HG03045 (cell line): Measurements from ENCODE around the gene ST6GALNAC1.

ENCODE experiments used
- ATAC-seq: cut with Tn5 transposase; IDR thresholded peaks from one replicate; pipeline ENCODE4 v1.9.1; 2021; ENCODE audit warnings: mild to moderate bottlenecking, moderate library complexity; ENCODE audit not compliant: unreplicated experiment

Gene ST6GALNAC1

GRCh38 chr17:76676629-76677028 lies 33.1 kb upstream of the ST6GALNAC1 start:
- ATAC-seq: no peak

DNA sequence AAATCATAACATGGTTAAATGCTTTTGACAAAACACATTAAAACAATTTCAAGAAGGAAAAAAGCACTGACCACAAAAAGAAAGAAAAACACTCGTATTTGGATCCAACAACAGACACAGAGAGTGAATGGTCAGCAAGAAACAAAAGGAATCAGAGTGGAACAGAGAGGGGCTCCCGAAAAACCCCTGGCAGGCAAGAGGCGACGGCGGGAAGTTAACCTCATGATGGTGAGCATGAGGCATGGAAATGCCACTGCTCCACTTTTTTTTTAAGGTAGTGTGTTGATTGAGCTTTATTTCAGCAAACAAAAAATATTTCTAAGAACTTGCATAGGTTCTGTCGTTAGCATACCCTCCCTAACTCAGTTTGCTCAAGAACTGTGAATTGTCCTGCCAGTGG lies 32.1 kb upstream of the ST6GALNAC1 start:
- ATAC-seq: no peak

DNA sequence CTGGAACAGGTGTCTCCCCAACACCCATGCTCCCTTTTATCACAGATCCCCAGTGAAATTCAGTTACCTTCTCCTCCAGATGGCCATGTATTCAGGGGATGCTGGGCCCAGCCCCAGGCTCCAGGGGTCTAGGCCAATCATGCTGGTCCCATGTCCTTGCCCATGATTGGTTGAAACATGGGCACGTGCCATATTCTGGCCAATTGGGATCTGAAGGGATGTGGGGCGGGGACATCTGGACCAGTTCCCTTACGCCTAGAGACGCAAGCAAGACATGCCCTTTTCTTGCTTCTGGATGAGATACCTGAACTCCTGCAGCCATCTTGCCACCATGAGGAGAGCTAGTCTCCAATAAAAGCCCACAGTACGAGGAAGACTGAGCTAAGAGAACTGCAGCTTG lies 31.0 kb upstream of the ST6GALNAC1 start:
- no peak for ATAC-seq

- no peak for ATAC-seq
These were observed 30.2 kb upstream of the ST6GALNAC1 start for GRCh38 chr17:76673729-76674128.

GRCh38 chr17:76672892-76673291 lies 29.3 kb upstream of the ST6GALNAC1 start:
- ATAC-seq: no peak

DNA sequence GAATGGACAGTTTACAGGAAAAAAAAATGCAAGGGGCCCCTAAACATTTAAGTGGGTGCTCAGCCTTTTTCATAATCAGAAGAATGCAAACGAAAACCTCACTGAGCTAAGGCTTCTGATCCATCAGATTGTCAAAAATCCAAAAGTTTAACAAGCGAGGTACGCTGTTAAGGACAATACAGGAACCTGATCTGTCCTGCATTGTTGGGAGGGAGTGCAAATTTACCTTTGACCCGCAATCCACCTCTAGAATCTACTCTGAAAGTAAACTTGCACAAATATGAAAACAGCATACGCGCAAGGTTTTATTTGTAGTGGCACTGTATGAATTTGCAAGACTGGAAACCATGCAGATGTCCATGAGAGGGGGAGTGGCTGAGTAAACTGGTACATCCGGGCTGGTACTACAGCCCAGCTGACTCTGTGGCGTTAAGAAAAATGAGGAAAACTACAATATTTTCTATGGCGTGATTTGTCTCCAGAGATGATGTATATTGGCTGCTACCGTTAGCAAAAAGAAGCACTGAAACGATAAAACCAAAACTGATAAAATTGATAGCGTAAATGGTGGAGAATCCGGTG lies 28.8 kb upstream of the ST6GALNAC1 start:
- ATAC-seq: no peak

DNA sequence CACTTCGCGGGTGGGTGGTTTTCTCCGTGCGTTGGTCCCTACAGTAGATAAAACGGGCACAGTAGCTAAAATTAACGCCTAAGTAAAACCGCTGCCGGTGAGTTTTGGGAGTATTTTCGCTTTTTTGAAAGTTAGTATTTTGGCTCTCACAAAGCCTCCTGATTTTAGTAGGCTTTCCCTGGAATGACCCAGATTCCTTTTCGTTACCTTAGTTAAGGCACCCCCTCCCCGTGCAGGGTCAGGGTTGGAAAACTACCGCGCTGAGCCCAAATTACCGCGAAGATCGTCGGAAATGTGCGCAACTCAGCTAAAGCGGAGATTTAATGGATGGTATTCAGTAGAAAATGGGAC lies 28.3 kb upstream of the ST6GALNAC1 start:
- ATAC-seq: no peak

DNA sequence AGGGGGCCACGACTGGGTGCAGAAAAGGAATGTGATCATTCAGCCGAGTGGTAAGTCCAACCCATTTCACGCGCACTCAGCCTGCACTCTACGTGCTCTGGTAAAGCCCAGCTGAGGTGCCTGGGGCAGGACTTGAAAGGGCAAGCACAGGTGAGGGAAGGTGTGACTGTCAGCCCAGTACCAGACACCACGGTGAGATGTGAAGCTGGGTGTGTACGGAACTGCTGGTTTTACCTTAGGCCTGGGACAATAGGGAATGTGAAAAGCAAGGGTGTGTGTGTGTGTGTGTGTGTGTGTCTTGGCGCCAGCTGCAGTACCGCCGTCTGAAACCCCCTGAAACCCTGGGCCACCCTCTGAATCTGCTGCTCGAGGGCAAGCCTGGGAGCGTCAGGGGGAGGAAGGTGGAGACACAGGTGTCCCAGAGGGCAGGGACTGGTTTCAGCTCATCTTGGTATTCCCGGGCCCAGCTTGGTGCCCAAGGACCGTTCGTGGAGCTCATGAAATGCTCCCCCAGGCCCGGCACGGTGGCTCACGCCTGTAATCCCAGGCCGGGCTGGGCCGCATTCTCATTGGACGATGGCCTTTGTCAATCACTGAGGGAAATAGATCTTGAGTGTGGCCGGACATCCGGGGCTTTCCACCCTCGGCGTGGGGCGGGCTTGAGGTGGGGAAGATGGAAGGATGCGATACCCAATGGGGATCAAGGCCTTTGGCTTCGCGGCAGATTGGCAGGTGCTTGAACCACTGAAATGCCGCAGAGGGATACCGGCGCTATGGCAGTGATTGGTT lies 27.8 kb upstream of the ST6GALNAC1 start:
- peak; percentile 97 for ATAC-seq

DNA sequence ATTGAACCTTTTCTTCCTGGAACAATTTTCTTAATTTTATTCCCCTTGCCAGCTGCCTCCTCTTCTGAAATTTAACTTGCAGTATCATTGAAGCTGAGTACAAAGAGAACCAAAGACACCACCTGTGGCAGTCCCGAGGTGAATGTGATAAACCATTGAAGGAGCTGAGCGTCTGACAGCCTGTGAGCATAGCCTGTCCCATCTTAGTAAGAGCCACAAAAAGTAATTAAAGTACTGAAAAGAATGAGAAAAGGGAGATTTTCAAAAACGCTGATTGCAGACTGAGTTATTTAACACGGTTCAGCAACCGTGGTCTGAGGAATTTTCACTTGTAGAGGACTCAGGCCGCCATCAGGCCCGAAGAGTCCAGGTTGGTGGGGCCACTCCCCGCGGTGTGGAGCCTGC lies 27.2 kb upstream of the ST6GALNAC1 start:
- ATAC-seq: no peak

DNA sequence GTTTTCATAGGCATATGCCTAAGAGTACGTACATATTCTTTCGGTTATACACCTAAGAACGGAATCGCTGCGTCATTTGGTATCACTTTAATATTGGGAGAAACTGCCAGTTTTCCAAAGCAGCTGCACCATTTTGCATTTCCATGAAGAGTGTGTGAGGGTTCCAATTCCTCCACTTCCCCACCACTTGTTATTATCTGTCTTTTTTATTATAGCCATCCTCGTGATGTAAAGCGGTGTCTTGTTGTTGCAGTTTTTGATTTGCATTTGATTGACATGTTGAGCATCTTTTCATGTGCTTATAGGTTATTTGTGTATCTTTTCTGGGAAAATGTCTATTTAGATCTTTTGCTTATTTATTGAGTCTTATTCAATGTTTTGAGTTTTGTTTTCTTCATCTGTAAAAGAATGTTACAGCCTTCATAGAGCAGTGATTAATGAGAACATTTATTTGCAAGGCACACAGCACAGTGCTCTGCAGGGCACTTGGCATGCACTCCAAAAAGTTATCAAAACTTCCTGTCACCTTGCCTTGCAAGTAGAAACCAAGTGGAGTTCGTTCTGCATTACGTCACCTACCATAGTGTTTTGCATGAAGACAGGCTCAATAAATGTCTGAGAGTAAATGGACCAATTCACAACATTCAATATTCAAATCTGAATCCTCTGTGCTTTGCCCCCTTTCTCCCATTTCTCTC lies 26.6 kb upstream of the ST6GALNAC1 start:
- no peak for ATAC-seq

GRCh38 chr17:76667786-76668453 lies 24.4 kb upstream of the ST6GALNAC1 start:
- ATAC-seq: no peak

- no peak for ATAC-seq
These were observed 23.9 kb upstream of the ST6GALNAC1 start for GRCh38 chr17:76667491-76667755.

GRCh38 chr17:76660656-76661042 lies 17.1 kb upstream of the ST6GALNAC1 start:
- ATAC-seq: no peak

DNA sequence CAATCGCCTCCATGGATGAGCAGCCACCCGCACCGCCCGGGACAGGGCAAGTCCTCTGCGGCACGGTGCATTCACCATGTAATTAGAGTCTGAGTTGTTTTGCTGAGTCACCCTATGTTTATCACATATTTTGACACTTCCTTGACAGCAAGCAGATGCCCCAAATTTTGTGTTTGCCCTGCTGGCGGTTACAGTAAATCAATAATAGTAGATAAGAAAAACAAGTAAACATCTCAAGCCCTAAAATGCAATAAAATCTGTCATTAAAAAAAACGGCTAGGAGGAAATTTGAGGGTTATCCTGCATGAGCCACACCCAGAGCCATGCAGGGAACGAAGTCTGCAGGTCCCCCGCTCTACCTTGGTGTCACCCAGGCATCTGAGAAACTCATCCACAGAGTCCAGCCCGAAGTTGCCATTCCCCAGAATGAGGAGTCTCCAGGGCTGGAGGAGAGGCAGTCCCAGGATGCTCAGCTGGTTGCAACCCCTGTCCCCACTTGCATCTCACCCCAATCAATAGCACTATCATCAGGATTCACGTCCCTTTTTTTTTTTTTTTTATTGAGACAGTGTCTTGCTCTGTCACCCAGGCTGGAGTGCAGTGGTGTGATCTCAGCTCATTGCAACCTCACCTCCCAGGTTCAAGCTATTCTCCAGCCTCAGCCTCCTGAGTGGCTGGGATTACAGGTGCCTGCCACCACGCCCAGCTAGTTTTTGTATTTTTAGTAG lies 16.5 kb upstream of the ST6GALNAC1 start:
- ATAC-seq: no peak

DNA sequence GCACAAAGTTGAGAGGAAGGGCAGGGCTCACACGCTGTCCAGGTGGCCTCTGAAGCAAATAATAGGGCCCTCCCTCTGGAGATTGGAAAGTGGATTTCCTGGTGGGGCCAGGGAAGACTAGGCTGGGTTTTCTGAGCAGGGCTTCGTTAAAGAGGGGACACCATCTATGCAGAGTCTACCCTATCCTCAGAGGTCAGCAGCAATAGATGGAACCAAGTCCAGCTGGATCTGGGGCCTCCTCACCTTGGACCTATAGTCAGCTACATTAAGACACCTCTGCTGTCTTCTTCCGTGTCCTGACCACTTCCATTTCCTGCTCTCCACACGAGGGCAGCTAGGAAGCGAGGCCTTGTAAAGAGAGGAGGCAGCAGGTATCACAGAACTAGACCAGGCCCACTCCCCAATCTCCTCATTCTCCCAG lies 14.7 kb upstream of the ST6GALNAC1 start:
- ATAC-seq: no peak

GRCh38 chr17:76657505-76658241 lies 14.1 kb upstream of the ST6GALNAC1 start:
- no peak for ATAC-seq

- ATAC-seq: no peak
These were observed 10.9 kb upstream of the ST6GALNAC1 start for GRCh38 chr17:76654408-76654807.

DNA sequence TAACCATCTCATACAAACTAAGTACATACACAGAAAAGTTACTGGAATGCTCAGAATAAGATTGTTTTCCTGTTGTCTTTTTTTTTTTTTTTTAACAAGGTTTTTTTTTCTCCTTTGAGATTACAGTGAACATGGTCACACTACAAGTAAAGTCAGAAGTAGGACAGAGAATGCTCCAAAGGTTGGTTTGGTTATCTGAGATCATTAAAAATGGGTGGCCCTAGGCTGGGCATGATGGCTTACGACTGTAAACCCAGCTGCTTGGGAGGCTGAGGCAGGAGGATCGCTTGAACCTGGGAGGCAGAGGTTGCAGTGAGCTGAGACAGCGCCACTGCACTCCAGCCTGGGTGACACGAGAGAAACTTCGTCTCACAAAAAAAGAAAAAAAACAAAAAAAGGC lies 6.9 kb upstream of the ST6GALNAC1 start:
- no peak for ATAC-seq

- no peak for ATAC-seq
These were observed 3.2 kb upstream of the ST6GALNAC1 start for GRCh38 chr17:76646712-76647111.

DNA sequence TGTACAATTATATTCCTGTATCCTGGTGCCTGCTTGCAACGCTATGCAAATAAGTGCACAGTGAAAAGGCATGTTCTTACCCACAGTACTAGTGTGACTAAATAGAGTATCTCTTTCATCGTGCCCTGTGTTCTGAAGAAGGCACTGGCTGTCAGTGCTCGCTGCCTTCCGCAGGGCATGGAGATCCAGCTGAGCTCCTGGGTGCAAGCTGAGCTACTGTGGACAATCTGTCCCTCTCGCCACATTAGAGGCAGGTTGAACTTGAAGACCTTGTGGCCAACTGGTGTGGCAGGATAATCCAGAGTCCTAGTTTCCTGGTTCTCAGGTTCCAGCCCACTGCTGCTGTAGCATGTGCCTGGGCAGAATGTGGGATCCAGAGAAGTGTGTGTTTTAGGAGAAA lies 1.9 kb upstream of the ST6GALNAC1 start:
- no peak for ATAC-seq

DNA sequence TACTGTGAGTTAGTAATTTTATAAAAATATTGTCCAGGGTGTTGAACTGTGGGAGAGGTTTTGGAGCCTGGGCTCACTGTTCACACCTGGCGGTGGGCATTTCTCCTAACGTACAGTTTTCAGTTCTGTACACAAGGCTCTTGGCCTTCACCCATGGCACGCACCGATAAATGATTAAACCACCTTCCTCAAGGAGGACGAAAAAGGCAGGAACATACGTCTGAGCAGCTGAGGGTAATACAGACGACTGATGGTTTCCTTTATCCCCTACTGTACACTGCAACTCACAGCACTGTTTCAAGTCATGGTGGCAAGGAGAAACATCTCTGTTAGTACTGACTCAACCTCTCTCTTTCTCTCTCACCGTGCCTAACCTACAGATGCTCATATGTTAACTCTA lies 1.4 kb upstream of the ST6GALNAC1 start:
- ATAC-seq: no peak
